H9 (cell line): ENCODE results near the gene PBX1. TPM values are rescaled to one million over a fixed set of nuclear protein-coding genes. Genes with fewer than 3 reads are reported as not detected.

ENCODE experiments used
- DNase-seq: peaks from one replicate; pipeline ENCODE4 v3.0.0-alpha.2; 2017
- H2AFZ ChIP-seq: one replicate; pipeline ENCODE4 v1.6.1; 2013; ENCODE audit warnings: mild to moderate bottlenecking, low read length, control low read depth, moderate library complexity
- H2AK5ac ChIP-seq: 2 replicates; pipeline ENCODE4 v1.6.1; 2013; ENCODE audit warnings: low read length, control low read depth, mixed read lengths; ENCODE audit not compliant: insufficient read length
- H2BK120ac ChIP-seq: one replicate; pipeline ENCODE4 v1.6.1; 2013; ENCODE audit warnings: low read depth, mild to moderate bottlenecking, low read length, control low read depth, inconsistent platforms; ENCODE audit not compliant: poor library complexity, severe bottlenecking
- H2BK12ac ChIP-seq: 2 replicates; pipeline ENCODE4 v1.6.1; 2013; ENCODE audit warnings: low read length, control low read depth, mixed read lengths, low read depth; ENCODE audit not compliant: insufficient read length
- H2BK15ac ChIP-seq: 2 replicates; pipeline ENCODE4 v1.6.1; 2013; ENCODE audit warnings: low read depth, low read length, control low read depth
- H2BK20ac ChIP-seq: one replicate; pipeline ENCODE4 v1.6.1; 2013; ENCODE audit warnings: low read depth, mild to moderate bottlenecking, low read length, control low read depth, inconsistent platforms; ENCODE audit not compliant: poor library complexity, severe bottlenecking
- H2BK5ac ChIP-seq: 2 replicates; pipeline ENCODE4 v1.6.1; 2013; ENCODE audit warnings: low read length, control low read depth, mixed read lengths; ENCODE audit not compliant: insufficient read length
- H3K14ac ChIP-seq: 2 replicates; pipeline ENCODE4 v1.6.1; 2013; ENCODE audit warnings: low read length, control low read depth; ENCODE audit not compliant: insufficient read depth
- H3K18ac ChIP-seq: 2 replicates; pipeline ENCODE4 v1.6.1; 2013; ENCODE audit warnings: low read depth, mild to moderate bottlenecking, mixed read lengths, low read length, control low read depth; ENCODE audit not compliant: insufficient read length
- H3K23ac ChIP-seq: 2 replicates; pipeline ENCODE4 v1.6.1; 2013; ENCODE audit warnings: low read length, control low read depth, mixed read lengths, low read depth; ENCODE audit not compliant: insufficient read length
- H3K23me2 ChIP-seq: 2 replicates; pipeline ENCODE4 v1.6.1; 2013; ENCODE audit warnings: low read depth, mild to moderate bottlenecking, mixed read lengths, low read length, control low read depth; ENCODE audit not compliant: insufficient read length, poor library complexity, severe bottlenecking
- H3K27ac ChIP-seq: 2 replicates; pipeline ENCODE4 v1.5.1; 2013; ENCODE audit warnings: low read length, control low read depth, mixed read lengths, low read depth; ENCODE audit not compliant: insufficient read length
- H3K27me3 ChIP-seq: 2 replicates; pipeline ENCODE4 v1.6.1; 2013; ENCODE audit warnings: low read length, control low read depth, inconsistent platforms; ENCODE audit not compliant: insufficient read depth
- H3K4ac ChIP-seq: 2 replicates; pipeline ENCODE4 v1.6.1; 2013; ENCODE audit warnings: low read depth, mild to moderate bottlenecking, control low read depth, inconsistent platforms, low read length, moderate library complexity
- H3K4me1 ChIP-seq: 2 replicates; pipeline ENCODE4 v1.6.1; 2013; ENCODE audit warnings: low read length, control low read depth, inconsistent platforms; ENCODE audit not compliant: insufficient read depth
- H3K4me2 ChIP-seq: 2 replicates; pipeline ENCODE4 v1.6.1; 2013; ENCODE audit warnings: low read length, control low read depth, mixed read lengths; ENCODE audit not compliant: insufficient read length, insufficient read depth
- H3K56ac ChIP-seq: 2 replicates; pipeline ENCODE4 v1.6.1; 2013; ENCODE audit warnings: low read depth, mild to moderate bottlenecking, mixed read lengths, low read length, control low read depth; ENCODE audit not compliant: insufficient read length
- H3K79me1 ChIP-seq: 2 replicates; pipeline ENCODE4 v1.6.1; 2013; ENCODE audit warnings: low read depth, mild to moderate bottlenecking, moderate library complexity, low read length, control low read depth, inconsistent platforms; ENCODE audit not compliant: insufficient read depth, poor library complexity, severe bottlenecking
- H3K79me2 ChIP-seq: 2 replicates; pipeline ENCODE4 v1.6.1; 2013; ENCODE audit warnings: low read length, control low read depth, inconsistent platforms; ENCODE audit not compliant: insufficient read depth
- H3K9ac ChIP-seq: 2 replicates; pipeline ENCODE4 v1.6.1; 2013; ENCODE audit warnings: low read length, control low read depth, mixed read lengths; ENCODE audit not compliant: insufficient read length; ENCODE audit errors: extremely low read depth
- H3K9me3 ChIP-seq: one replicate; pipeline ENCODE4 v1.6.1; 2013; ENCODE audit warnings: low read depth, low read length, inconsistent platforms; ENCODE audit not compliant: control insufficient read depth
- H3T11ph ChIP-seq: one replicate; pipeline ENCODE4 v1.6.1; 2013; ENCODE audit warnings: mild to moderate bottlenecking, low read length, control low read depth, inconsistent platforms
- H4K20me1 ChIP-seq: one replicate; pipeline ENCODE4 v1.6.1; 2013; ENCODE audit not compliant: control insufficient read depth, insufficient read length, insufficient read depth
- H4K5ac ChIP-seq: 2 replicates; pipeline ENCODE4 v1.6.1; 2013; ENCODE audit warnings: low read depth, mild to moderate bottlenecking, mixed read lengths, low read length, control low read depth; ENCODE audit not compliant: insufficient read length
- H4K8ac ChIP-seq: replicated peaks from 2 replicates; pipeline ENCODE4 v1.6.1; 2013; ENCODE audit warnings: low read length, control low read depth, mixed read lengths, low read depth; ENCODE audit not compliant: insufficient read length
- H4K91ac ChIP-seq: 2 replicates; pipeline ENCODE4 v1.6.1; 2013; ENCODE audit warnings: low read depth, mild to moderate bottlenecking, moderate library complexity, mixed read lengths, low read length, control low read depth; ENCODE audit not compliant: insufficient read length
- H3K27ac Mint-ChIP-seq, 3 experiments: 2 replicates in 2 of 3; 3 replicates in 1 of 3; pipeline ENCODE4 v1.8.0; 2020 to 2021; ENCODE audit warnings: mixed read lengths in 3 of 3, mild to moderate bottlenecking in 1 of 3, moderate library complexity in 1 of 3
- H3K27me3 Mint-ChIP-seq: 2 replicates; pipeline ENCODE4 v1.8.0; 2021; ENCODE audit warnings: low read depth, mild to moderate bottlenecking, moderate library complexity, mixed read lengths
- H3K36me3 Mint-ChIP-seq, 3 experiments: 2 replicates in 2 of 3; 3 replicates in 1 of 3; pipeline ENCODE4 v1.8.0; 2020 to 2021; ENCODE audit warnings: low read depth in 3 of 3, mixed read lengths in 3 of 3; ENCODE audit not compliant: insufficient read depth in 1 of 3
- H3K4me1 Mint-ChIP-seq, 2 experiments: 2 replicates each; pipeline ENCODE4 v1.8.0; 2020; ENCODE audit warnings: mixed read lengths in 2 of 2
- H3K4me3 Mint-ChIP-seq, 2 experiments: 2 replicates in 1 of 2; 3 replicates in 1 of 2; pipeline ENCODE4 v1.8.0; 2020 to 2021; ENCODE audit warnings: mild to moderate bottlenecking in 2 of 2, mixed read lengths in 2 of 2, moderate library complexity in 1 of 2
- H3K9me3 Mint-ChIP-seq, 2 experiments: 2 replicates in 1 of 2; 3 replicates in 1 of 2; pipeline ENCODE4 v1.8.0; 2020; ENCODE audit warnings: mild to moderate bottlenecking in 2 of 2, mixed read lengths in 2 of 2, moderate library complexity in 1 of 2
- CTCF ChIP-seq: fragments of 200-600 bp; sonication (generic); conservative IDR thresholded peaks from 3 replicates; pipeline ENCODE4 v1.8.0; 2021; ENCODE audit warnings: antibody characterized with exemption, mild to moderate bottlenecking
- WGBS: extraction: QIAGEN DNeasy Blood & Tissue Kit; methylation state at CpG from one replicate; pipeline ENCODE4 v1.1.7; 2013; ENCODE audit warnings: missing lambda C conversion rate, low lambda C conversion rate, mixed read lengths; ENCODE audit not compliant: insufficient read length; ENCODE audit errors: extremely low coverage; 5-methylcytosine and 5-hydroxymethylcytosine counted together
- total RNA-seq: library from RNA; stranded (reverse); gene quantifications from 2 replicates; pipeline ENCODE4 v1.2.1, GENCODE V29; 2021

Gene PBX1
- total RNA-seq, 1 experiment from 2014 or later, result 142 TPM

- Mint-ChIP-seq H3K36me3 (peaks cover 0 to 15% (median 9%) of the 10 kb centered on the region in 3 experiments; a peak in 3 of 7 replicates), H3K27me3 (no peaks in the 10 kb centered on the region), H3K27ac (peak overlapping the region in 2 of 3 experiments; percentile 40 to 63; a peak in 3 of 7 replicates), H3K4me3 (peak overlapping the region; percentile 98 to 99), H3K9me3 (no peaks in the 10 kb centered on the region), H3K4me1 (peaks cover 59 to 60% of the 10 kb centered on the region in 2 experiments)
- H4K20me1 ChIP-seq, result no peaks in the 10 kb centered on the region
- DNase-seq, result no peak
- no CpG with 5 or more reads among the region's 1 CpG for WGBS
- no peak overlapping the region for H3K14ac ChIP-seq
- no peaks in the 10 kb centered on the region for H3K27me3 ChIP-seq
- H2AK5ac ChIP-seq, result no peak overlapping the region
- H3K27ac ChIP-seq, result no peak overlapping the region
- H3K23me2 ChIP-seq, result peaks cover 2% of the 10 kb centered on the region
- no peak overlapping the region for H4K91ac ChIP-seq
- H3K56ac ChIP-seq, result no peak overlapping the region
- TF ChIP-seq CTCF, result no peak
- H2BK5ac ChIP-seq, result no peak overlapping the region
- H3T11ph ChIP-seq, result no peak overlapping the region
- H2BK20ac ChIP-seq, result no peak overlapping the region
- H4K5ac ChIP-seq, result no peak overlapping the region
- H3K79me2 ChIP-seq, result peaks cover 29% of the 10 kb centered on the region
- no peak overlapping the region for H2BK12ac ChIP-seq
- H3K4me2 ChIP-seq, result peak overlapping the region; percentile 59
- H3K23ac ChIP-seq, result no peak overlapping the region
- H3K9me3 ChIP-seq, result no peaks in the 10 kb centered on the region
- peaks cover 3% of the 10 kb centered on the region; the same call in 1 of the 2 replicates for H3K4me1 ChIP-seq
- no peak overlapping the region for H2BK120ac ChIP-seq
- peak overlapping the region; percentile 47 for H3K9ac ChIP-seq
- no peak overlapping the region for H2BK15ac ChIP-seq
- H2AFZ ChIP-seq, result no peak overlapping the region
- H4K8ac ChIP-seq, result no peak overlapping the region
- no peak overlapping the region for H3K18ac ChIP-seq
- no peaks in the 10 kb centered on the region for H3K79me1 ChIP-seq
- H3K4ac ChIP-seq, result no peak overlapping the region
These were observed 2.5 kb downstream of the PBX1 start for GRCh38 chr1:164561472-164561871.
